ENCODE data around the gene KRT34.

The KRT34 gene

DNA sequence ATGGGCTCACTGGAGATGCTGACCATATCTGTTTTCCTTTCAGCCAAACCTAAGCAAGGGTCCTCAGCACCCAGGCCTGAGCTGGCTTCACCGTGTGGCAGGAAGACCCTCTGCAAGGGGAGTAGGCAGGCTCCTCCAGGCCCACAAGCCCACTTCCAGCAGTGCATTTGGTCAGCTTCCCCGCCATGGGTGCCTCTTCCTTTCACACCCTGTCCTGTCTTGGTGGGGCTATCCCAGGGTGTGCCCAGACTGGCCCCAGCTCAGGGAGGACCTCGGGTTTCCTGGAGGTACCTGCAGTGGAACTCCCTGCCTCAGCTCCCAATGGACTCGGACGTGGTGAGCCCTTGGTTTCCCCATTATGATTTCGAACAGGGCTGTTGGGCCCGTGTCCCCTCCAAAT is 53.9 kb downstream of the KRT34 start:
- no peak for DNase-seq

Data from CD4-positive, alpha-beta T cell treated with Interleukin-10 for 1 hour (primary cell).